GM18499 (cell line): Measurements from ENCODE around the gene LYZL6.

ENCODE experiments used
- ATAC-seq: cut with Tn5 transposase; IDR thresholded peaks from one replicate; pipeline ENCODE4 v1.9.1; 2021; ENCODE audit warnings: moderate number of reproducible peaks; ENCODE audit not compliant: insufficient read depth, unreplicated experiment

Gene LYZL6, protein sequence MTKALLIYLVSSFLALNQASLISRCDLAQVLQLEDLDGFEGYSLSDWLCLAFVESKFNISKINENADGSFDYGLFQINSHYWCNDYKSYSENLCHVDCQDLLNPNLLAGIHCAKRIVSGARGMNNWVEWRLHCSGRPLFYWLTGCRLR

DNA sequence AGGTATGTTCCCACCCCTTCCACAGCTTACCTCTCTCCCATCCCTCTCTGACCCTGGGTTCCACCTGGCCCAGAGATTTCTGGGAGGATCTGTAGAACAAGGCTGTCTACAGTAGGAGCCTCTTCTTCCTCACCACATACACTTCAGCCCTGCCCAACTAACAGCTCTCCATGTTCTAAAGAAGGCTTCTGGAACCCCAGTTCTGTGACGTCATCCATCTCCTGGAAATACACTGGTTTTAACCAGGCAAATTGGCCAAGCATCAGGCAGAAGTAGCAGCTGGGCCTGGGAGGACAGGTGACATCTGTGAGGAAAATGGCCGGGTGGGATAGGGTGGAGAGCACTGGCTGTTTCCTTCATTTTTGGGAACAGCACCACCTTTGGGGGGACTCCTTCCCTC is at the start of gene LYZL6:
LYZL6 (minus strand) TSS at position 177 of the 400 bp plus-strand sequence. CDS start 4,357 bp downstream, outside the sequence.
- ATAC-seq = no peak

DNA sequence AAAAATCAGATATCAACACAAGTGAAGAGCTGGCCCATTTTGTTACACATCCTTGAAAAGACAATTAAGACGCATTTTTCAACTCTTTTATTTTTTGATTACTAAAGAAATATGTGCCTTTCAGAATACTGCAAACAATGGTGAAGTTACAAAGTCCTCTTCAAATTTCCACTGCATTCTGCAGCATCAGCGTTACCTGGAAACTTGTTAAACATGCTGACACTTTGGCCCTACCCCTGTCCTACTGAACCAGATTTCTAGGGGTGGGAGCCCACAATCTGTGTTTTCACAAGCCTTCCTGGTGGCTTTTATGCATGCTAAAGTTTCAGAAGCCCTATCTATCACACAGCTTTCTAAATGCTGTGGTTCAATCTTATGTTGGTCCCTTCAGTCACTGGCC is 47.6 kb upstream of the LYZL6 start:
- ATAC-seq = no peak

DNA sequence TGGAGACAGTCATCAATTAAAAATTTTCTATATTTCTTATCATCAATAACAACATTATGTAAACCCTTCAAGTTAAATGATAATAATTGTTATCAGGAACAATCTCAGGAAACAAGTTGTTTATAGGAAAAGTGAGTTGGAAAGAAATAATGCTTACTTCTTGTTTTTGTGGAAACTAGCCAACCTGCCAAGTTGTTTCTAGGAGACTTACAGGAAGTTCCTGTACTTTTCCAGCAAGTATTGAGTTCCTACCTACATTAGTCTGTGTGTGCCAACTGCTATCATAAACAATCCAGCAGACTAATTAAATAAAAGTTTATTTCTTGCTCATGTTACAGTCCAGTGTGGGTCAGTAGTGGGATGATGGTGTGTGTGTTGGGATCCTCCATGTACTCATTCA is 44.7 kb upstream of the LYZL6 start:
- no peak for ATAC-seq

DNA sequence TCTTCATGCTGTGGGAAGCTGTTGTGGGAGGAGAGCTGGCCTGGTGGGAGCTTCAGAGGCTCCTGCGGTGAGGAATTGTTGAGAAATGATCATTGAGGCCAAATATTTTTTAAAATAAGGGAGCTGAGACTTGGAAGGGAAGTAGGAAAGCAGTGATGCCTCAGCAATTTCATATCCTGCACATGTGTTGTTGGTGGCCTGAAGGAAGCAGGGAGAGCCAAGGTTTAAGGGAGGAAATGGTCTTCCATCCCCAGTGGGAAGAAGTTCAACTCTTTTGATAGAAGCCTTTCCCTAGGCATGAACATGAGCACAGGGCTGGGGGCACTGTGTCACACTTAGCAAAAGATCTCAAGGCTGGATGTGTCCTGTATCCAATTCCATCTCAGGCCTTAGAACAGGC is 43.1 kb upstream of the LYZL6 start, which contains the start of gene CCL14:
CCL14 (minus strand) TSS at position 87 of the 400 bp plus-strand sequence; CDS start at position 7, 80 bp downstream.
- ATAC-seq = no peak

DNA sequence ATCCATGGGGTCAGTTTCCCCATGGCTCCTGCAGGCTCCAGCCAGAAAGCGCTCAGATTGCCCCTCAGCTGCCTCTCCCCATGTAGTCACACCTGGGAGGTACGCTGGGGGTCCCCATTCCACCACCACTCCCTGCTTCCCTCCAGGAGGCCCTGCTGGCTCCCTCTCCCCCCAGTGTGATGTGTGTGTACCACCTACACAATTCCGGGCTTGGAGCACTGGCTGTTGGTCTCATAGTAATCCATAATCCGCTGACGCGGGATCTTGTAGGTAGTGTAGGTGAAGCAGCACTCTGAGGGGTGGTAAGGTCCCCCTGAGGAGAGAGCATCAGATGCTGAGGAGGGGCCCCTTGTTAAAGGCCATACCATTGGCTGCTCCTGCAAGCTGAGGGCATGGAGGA is 40.6 kb upstream of the LYZL6 start:
- no peak for ATAC-seq

DNA sequence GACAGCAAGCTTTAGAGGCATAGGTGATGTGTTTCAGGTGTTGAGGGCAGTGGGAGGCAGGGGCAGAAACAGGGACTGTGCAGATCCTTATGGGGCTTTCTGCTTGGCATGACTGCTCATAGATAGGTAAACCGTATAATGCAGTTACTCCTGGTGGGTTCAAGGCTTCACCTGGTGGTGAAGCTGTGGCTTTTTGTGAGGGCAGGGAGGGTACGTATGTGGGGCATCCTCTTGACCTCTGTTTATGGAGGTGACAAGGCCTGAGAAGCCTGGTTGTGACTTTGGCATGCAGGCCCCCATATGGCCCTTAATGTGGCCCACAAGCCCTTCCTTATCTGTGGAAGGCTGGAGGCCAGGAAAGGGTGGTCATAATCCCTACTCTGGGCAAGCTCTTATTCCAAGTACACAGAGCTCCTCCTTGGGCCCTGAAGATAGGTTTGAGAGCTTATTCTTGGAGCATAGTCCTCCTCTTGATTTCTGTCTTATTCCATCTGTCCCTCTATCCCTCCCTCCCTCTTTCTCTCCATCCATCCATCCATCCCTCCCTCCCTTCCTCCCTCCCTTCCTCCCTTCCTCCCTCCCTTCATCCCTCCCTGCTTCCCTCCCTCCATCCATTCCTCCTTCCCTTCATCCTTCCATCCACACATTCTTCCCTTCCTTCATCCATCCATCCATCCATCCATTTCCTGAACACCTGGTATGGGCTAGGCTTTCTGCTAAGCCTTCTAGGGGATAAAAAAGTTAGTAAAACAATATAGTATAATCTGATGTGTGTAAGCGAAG is 39.1 kb upstream of the LYZL6 start:
- no peak for ATAC-seq

DNA sequence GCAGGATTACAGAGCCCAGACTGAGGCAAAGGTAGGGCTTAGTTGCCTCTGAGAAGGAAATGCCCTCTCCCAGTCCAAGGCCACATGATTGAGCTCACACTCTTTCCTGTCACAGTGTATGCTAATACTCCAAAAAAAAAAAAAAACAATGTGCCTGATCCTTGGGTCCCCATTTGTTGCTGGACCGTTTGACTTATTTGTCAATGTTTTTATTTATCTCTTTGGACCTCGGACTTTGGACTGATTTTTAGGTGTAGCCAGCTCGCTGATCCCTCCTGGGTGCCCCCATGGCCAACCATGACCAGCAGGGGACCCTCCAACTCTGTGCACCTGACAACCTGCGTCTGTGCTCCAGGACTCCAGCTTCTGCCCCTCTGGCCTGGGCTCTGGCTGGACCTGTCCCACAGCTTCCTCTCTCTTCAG is 38.4 kb upstream of the LYZL6 start:
- no peak for ATAC-seq

DNA sequence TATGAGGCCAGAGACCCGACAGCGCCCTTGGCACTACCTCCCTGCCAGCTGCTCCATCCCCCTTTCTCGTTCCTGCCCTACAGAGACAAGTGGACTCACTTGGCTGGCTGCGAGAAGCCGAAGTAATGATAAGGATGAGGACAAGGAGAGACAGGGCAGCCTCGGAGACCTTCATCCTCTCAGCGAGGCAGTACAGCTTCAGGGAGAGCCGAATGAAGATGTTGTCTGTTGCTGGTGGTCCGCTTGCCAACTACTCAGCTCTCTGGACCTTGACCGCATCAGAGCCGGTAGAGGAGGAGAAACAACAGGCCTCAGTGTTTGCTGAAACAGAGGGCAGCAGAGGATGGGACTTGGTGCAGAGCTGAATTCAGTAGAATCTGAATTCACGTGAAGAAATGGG is 37.7 kb upstream of the LYZL6 start, which contains the start of gene CCL16:
CCL16 (minus strand) TSS at position 252 of the 400 bp plus-strand sequence; CDS start at position 175, 77 bp downstream.
- no peak for ATAC-seq

DNA sequence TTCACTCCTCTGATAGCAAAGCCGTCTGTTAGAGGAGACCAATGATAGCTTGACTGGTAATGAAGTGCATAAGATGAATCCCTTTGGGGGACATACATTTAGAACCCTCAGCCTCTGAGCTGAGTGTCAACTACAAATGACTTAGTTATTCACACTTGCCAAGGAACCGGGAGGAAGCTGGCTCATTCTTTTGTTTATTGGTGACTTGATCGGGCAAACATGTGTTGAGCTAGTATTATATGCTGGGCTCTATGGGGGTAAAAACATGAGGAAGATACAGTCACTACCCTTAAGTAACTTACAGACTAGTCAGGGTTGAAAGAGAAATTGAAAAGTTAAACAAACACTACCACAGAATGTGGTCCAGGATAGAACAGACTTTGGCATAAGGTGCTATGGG is 34.8 kb upstream of the LYZL6 start:
- ATAC-seq = no peak

DNA sequence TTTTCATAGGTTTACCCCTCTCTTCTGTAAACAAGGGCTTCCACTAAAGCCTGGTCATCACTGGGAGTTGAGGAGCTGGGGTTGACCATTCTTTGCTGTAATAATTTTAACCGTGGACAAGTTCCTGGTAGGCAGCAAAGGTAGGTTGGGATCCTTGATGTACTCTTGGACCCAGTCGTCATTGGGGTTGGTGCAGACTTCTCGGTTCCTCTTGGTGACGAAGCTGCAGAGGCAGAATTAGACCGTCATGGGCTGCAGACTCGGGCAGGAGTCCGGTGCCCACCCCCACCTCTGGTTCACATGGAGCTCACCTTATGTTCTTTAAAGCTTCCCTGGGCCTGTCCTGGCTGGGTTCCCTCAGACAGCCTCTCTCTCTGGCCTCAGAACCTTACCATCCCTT is 34.0 kb upstream of the LYZL6 start:
- ATAC-seq = no peak

DNA sequence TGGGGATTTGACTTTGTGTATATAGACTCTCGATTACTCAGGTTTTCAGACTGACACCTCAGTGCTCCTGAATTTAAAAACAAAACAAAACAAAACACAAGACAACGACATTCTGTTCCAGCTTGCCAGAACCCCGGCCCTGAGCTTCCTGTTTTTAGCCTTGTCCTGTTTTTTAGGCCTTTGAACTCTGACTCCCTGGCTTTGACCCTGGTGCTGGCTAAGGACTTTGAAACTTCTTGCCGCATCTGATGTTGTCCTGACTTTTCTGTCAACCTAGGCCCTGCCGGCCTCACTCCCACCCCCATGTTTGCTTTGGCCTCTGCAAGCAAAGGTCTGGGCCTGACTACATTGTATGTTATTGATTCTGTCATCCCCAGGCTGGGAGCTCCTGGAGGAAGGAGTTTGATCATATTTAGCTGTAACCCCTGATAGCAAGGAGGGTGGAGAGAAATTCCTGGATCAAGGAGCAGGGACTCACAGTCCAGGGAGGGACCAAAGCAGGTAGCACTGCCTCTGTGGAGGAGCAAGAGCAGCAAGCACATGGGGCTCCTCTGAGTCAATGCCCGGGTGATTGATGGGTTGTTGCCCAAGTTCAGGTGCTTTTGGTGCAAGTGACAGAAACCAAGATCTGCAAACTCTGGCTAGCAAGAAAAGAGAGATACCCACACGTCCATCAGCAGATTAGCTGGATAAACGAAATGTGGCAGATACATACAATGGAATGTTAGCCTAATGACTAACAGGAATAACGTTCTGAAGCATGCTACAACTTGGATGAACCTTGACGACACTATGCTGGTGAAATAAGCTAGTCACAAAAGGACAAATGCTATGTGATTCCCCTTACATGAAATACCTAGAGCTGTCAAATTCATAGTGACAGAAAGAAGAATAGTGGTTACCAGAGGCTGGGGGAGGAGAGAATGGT is 30.1 kb upstream of the LYZL6 start:
- ATAC-seq = no peak

DNA sequence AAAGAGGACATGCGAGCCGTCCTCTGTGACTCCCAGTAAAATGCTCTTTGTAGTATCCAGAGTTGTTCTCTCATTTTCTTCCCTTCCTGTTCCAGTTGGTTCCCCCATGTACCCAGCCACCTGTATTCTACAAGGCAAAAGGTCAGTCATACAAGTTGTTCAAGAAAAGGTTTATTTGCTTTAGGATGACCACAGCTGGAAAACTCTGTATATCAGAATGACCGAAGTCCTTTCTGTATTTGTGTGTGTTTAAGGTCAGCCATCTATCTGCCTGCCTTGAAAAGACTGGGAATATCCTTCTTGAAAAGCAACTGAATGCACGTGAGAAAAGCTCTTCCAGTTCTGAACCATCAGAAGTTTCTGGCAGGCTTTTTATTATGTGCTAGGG is 29.4 kb upstream of the LYZL6 start:
- no peak for ATAC-seq

DNA sequence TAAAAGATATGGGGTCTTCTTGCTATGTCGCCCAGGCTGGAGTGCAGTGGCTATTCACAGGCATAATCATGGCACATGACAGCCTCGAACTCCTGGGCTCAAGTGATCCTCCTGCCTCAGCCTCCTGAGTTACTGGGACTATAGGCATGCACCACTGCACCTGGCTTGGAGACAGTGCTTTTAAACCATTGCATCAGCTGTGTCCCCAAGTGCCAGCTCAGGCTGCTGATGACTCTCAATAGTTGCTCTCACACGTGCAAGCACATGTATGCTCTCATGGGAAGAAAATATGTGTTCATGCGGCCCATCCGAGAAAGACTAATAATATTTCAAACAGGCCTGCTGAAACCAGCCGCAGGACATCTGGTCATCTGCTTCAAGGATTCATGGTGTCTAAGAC is 29.0 kb upstream of the LYZL6 start:
- no peak for ATAC-seq

DNA sequence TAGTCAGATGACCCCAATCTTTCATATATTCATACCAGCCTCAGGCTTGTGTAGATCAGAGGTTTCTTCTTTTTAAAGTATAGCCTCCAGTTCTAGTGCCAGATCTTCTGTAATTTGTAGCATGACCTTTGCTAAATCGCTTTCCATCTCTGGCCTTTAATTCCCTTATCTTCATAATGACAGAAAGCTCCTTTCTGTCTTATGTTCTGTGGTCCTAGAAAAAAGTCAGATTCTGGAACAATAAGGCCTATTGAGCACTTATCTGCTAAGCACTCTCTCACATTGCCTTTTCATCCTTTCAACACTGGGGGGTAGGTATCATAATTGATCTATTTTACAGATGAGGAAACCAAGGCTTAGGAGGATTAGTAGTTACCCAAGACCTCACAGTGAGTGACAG is 28.6 kb upstream of the LYZL6 start:
- ATAC-seq = no peak

DNA sequence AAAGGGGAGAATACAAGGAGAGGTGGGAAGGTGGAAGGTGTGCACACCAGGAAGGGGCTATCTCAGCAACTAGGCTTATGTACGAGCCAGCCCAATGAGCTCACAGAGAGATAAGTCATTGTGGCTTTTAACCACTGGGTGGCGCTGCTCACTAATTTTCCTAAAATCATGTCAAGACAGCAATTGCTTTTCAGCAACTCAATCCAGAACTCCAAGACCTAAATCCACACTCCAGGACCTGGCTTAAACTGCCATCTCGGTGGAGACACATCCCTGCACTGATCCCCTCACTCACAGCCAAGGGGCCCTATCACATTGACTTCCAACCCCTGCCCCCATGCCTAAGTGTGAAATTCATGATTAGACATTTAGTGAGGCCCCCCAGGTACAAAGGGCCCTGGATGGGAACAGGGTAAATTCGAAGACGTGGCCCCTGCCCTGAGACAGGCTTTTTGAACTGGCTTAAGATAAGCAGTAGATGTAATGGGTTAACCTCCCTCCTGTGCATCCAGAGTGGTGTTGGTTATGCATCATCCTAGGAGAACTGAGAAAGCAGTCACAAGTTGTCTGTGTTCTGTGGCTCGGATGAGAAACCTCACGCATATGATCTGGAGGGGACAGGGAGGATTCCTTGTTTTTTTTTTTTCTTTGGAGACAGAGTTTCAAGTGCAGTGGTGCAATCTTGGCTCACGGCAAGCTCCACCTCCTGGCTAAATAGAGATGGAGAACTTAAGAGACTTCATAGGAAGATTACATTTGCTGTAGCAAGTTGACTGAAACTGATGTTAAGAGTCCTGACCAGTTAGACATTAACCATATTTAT is 26.3 kb upstream of the LYZL6 start:
- ATAC-seq = no peak

DNA sequence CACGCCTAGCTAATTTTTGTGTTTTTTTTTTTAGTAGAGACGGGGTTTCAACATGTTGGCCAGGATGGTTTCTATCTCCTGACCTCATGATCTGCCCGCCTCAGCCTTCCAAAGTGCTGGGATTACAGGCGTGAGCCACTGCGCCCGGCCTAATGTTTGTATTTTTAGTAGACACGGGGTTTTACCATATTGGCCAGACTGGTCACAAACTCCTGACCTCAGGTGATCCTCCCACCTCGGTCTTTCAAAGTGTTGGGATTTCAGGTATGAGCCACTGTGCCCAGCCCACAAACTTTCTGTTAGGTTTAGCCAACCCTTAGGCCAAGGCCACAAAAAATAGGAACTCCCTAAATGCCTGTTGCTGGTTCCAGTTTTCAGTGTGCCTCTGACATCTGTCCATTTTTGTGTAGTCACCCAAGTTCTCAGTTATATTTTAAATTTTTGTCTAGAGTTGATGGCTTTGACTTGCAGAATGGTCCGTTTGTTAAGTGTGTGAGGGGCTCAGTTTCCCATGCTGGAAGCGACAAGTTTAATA is 25.1 kb upstream of the LYZL6 start:
- ATAC-seq = no peak

DNA sequence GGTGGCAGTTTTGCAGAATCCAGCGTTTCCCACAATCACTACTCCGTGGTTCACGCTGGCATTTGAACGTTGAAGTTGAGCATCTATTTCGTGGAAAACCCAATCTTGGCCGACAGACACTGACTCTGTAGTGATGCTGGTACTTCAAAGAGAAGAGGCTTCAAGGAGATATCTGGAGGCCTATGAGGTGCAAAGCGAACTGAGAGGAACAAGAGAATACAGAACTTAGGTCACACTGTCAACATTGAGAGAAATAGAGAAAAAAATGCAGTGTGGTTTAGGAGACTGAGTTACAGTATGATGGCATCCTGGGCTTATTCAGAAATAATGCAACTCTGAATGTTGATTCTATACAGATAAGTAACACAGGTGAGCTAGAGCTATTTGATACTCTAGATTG is 21.8 kb upstream of the LYZL6 start:
- ATAC-seq = no peak

DNA sequence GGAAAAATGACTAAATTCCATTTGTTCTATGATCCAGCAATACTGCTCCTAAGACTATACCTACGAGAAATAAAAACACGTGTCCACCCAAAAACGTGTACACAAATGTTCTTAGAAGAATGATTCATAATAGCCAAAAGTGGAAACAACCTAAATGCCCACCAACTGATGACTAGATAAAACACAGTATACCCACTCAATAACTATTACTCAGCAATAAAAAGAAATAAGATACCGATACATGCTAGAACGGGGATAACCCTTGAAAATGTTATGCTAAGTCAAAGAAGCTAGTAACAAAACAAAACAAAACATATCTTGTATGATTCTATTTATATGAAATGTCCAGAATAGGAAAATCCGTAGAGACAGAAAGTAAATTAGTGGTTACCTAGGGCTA is 20.1 kb upstream of the LYZL6 start:
- ATAC-seq = no peak

DNA sequence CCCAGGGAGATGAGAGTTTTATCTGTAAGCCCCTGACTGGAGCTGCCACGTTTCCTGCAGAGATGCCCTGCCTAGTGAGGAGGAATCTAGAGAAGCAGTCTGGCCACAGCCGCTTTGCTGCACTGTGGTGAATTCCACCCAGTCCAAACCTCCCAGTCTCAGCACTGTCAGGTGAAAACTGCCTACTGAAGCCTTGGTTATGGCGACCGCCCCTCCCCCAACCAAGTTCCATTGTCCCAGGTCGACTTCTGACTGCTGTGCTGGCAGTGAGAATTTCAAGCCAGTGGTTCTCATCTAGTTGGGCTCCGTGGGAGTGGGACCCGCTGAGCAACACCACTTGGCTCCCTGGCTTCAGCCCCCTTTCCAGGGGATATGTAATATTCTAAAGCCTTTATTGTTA is 10.2 kb upstream of the LYZL6 start:
- ATAC-seq = no peak

DNA sequence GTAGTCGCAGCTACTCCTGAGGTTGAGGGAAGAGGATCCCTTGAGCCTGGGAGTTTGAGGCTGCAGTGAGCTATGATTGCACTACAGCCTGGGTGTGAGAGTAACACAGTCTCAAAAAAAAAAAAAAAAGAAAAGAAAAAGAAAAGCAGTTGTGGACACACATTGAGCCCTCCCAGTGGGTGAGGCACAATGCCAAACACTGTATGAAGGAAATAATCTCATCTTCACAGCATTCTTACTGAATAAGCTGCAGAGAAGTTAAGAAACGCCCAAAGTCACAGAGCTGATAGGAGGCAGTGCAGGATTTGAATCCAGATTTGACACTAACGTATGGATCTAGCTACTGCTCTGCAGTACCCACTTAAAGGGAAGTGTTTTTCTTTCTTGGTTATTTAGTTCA is 5.9 kb upstream of the LYZL6 start:
- ATAC-seq = no peak
